ENCODE data around the gene ARHGAP22.

- no peak for TF ChIP-seq TAF1 (IDR thresholded peaks at IDR 0.05; ENCODE audit: borderline replicate concordance, insufficient read depth, low read length)
- TF ChIP-seq POLR2AphosphoS5 (IDR thresholded peaks at IDR 0.05; ENCODE audit: low read depth, low read length), result no peak
These were observed 193.4 kb downstream of the ARHGAP22 start for GRCh38 chr10:48411510-48411909.

Measured in PFSK-1 (cell line).